GM21529 (cell line): ENCODE results near the gene NBPF26.
"Not testable (repeated sequence)": the region's sequence is repeated elsewhere in the genome, so short reads cannot be mapped to it uniquely, and the experiment has no call there.

Source experiments
- ATAC-seq: cut with Tn5 transposase; IDR thresholded peaks from one replicate; pipeline ENCODE4 v1.9.1; 2021; ENCODE audit not compliant: unreplicated experiment

The NBPF26 gene

GRCh38 chr1:120850537-120851421 is 127.0 kb downstream of the NBPF26 start:
- peak; percentile 85 for ATAC-seq

- not testable (repeated sequence) for ATAC-seq
Measured at GRCh38 chr1:120858144-120858543, 134.4 kb downstream of the NBPF26 start.

DNA sequence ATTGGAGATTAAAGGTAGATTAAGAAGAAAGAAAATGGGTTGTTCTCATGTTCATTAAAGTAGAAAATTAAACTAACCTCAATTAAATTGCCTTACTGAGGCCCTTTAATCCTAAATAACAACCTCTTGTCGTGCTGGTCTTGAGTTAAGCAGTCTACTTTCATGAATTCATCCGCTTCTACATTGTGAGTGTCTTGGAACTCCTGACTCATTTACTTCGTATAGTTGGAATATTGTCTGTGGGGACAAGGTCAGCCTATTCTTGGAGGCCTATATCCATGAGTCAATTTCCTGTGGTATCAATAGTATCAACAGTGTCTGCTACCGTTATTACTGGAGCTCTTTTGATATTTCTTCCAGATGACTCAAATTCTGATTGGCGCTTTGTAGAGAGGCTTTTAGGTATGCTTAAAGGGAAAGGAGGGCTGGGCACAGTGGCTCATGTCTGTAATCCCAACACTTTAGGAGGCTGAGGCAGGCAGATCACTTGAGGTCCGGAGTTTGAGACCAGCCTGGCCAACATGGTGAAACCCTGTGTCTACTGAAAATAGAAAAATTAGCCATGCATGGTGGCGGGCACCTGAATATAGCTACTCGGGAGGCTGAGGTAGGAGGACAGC is 136.0 kb downstream of the NBPF26 start:
- not testable (repeated sequence) for ATAC-seq

DNA sequence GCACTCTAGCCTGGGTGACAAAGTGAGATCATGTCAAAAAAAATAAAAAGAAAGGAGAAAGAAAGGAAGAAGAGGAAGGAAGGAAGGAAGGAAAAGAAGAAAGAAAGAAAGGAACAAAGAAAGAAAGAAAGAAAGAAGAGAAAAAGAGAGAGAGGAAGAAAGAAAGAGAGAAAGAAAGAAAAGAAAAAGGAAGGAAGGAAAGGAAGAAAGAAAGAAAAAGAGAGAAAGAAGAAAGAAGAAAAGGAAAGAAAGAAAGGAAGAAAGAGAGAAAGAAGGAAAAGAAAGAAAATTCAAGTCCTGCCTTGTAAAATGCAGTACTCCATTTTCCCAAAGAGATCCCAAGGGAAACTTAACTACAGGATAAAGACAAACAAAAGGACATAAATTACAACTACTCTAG is 154.5 kb downstream of the NBPF26 start:
- ATAC-seq = not testable (repeated sequence)

- ATAC-seq = not testable (repeated sequence)
Measured at GRCh38 chr1:120880056-120880455, 156.3 kb downstream of the NBPF26 start.

DNA sequence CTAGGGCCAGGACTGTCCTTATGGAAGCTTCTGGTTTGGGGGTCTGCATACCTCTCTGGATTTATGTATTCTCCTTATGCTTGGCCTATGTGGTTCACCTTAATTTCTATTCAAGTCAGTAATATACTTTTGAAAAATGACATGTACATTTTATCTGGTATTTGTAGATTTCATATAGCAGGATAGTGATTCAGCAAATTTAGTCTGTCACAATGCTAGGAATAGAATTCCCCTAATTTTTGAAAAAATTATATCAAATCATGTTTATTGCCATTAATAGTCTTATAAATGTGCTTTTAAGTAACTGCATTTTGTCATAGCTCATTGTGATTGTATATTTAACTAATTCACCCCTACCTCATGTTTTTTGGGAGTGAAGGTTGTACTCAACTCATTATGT is 158.2 kb downstream of the NBPF26 start:
- not testable (repeated sequence) for ATAC-seq
